Head of caudate nucleus (tissue), 42 donors: ENCODE results near the gene FTO.
"Not testable (repeated sequence)": the region's sequence is repeated elsewhere in the genome, so short reads cannot be mapped to it uniquely, and the experiment has no call there.

Experiments
- DNase-seq, 42 donors: peaks; one replicate each; pipeline versions ENCODE4 v3.0.0 to v3.0.0-alpha.2; 2020 to 2021; ENCODE audit warnings: mixed read lengths in 7 of 42
- intact Hi-C: fragments of 100-400 bp; cut with DNase I; formaldehyde crosslinking; loops from one replicate; pipeline ENCODE4 v1.15.0; 2022

FTO gene

GRCh38 chr16:53703590-53704444, at the start of gene FTO, which contains the start of gene RPGRIP1L:
FTO (plus strand) TSS chr16:53704156.
RPGRIP1L (minus strand) TSS chr16:53703859; CDS start chr16:53700723, 3,136 bp downstream.
- DNase-seq: peak; percentile 99 to 100 (median 100)
- intact Hi-C loops: loop anchor here (10.0 kb wide), 1 partner anchor 199 kb away; the partner anchor contains the start of gene AKTIP

- intact Hi-C loops: no loop called here
- DNase-seq: no peak
Measured at GRCh38 chr16:53654946-53655345, 49.0 kb upstream of the FTO start.

GRCh38 chr16:53662072-53662471, 41.9 kb upstream of the FTO start:
- intact Hi-C loops: no loop called here
- DNase-seq: no peak

GRCh38 chr16:53664724-53665345, 39.1 kb upstream of the FTO start:
- intact Hi-C loops: no loop called here

GRCh38 chr16:53666786-53667415, 37.1 kb upstream of the FTO start:
- DNase-seq: no peak
- intact Hi-C loops: no loop called here

More at GRCh38 chr16:53664724-53665345, 39.1 kb upstream of the FTO start:
- no peak for DNase-seq

- intact Hi-C loops: no loop called here
- DNase-seq: no peak
Measured at GRCh38 chr16:53668869-53669268, 35.1 kb upstream of the FTO start.

GRCh38 chr16:53672461-53672860, 31.5 kb upstream of the FTO start:
- intact Hi-C loops: no loop called here
- DNase-seq: no peak

GRCh38 chr16:53673189-53673588, 30.8 kb upstream of the FTO start:
- intact Hi-C loops: no loop called here
- DNase-seq: no peak

GRCh38 chr16:53678155-53678554, 25.8 kb upstream of the FTO start:
- DNase-seq: no peak
- intact Hi-C loops: no loop called here

- intact Hi-C loops: no loop called here
- no peak for DNase-seq
Measured at GRCh38 chr16:53678756-53679343, 25.1 kb upstream of the FTO start.

GRCh38 chr16:53680756-53681155, 23.2 kb upstream of the FTO start:
- no peak for DNase-seq
- intact Hi-C loops: no loop called here

- no peak for DNase-seq
- intact Hi-C loops: no loop called here
Measured at GRCh38 chr16:53681354-53681753, 22.6 kb upstream of the FTO start.

- DNase-seq, intact Hi-C loops: not testable (repeated sequence)
Measured at GRCh38 chr16:53685334-53685733, 18.6 kb upstream of the FTO start.

GRCh38 chr16:53686710-53687109, 17.2 kb upstream of the FTO start:
- DNase-seq: no peak
- intact Hi-C loops: no loop called here

- DNase-seq: no peak
- intact Hi-C loops: no loop called here
Measured at GRCh38 chr16:53689636-53690035, 14.3 kb upstream of the FTO start.

- no peak for DNase-seq
- intact Hi-C loops: no loop called here
Measured at GRCh38 chr16:53690771-53691170, 13.2 kb upstream of the FTO start.

GRCh38 chr16:53692146-53692545, 11.8 kb upstream of the FTO start:
- intact Hi-C loops: no loop called here
- DNase-seq: no peak

GRCh38 chr16:53693320-53693719, 10.6 kb upstream of the FTO start:
- intact Hi-C loops: no loop called here
- no peak for DNase-seq

- intact Hi-C loops: no loop called here
- no peak for DNase-seq
Measured at GRCh38 chr16:53695070-53695469, 8.9 kb upstream of the FTO start.

GRCh38 chr16:53698271-53698670, 5.7 kb upstream of the FTO start:
- intact Hi-C loops, DNase-seq: not testable (repeated sequence)
